22Rv1 (cell line): ENCODE data around the gene NMB.

ENCODE experiments used
- ZFX ChIP-seq: fragments of 450-650 bp; IDR thresholded peaks from 2 replicates; pipeline ENCODE4 v1.6.1; 2017; ENCODE audit warnings: antibody characterized with exemption, borderline replicate concordance
- TF ChIP-seq, protein P1 (sequence below): fragments of 450-650 bp; IDR thresholded peaks from 2 replicates; pipeline ENCODE4 v1.5.1; 2017; ENCODE audit warnings: mild to moderate bottlenecking

DNA sequence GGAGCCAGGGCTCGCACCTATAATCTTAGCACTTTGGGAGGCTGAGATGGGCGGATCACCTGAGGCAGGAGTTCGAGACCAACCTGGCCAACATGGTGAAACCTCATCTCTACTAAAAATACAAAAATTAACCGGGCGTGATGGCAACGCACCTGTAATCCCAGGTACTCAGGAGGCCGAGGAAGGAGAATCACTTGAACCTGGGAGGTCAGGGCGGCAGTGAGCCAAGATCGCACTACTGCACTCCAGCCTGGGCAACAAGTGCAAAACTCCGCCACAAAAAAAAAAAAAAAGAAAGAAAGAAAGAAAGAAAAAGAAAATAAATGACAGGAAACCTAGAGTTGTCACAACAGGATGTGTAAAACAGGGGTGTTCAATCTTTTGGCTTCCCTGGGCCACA is 3.0 kb upstream of the NMB start:
- TF ChIP-seq, protein P1, sequence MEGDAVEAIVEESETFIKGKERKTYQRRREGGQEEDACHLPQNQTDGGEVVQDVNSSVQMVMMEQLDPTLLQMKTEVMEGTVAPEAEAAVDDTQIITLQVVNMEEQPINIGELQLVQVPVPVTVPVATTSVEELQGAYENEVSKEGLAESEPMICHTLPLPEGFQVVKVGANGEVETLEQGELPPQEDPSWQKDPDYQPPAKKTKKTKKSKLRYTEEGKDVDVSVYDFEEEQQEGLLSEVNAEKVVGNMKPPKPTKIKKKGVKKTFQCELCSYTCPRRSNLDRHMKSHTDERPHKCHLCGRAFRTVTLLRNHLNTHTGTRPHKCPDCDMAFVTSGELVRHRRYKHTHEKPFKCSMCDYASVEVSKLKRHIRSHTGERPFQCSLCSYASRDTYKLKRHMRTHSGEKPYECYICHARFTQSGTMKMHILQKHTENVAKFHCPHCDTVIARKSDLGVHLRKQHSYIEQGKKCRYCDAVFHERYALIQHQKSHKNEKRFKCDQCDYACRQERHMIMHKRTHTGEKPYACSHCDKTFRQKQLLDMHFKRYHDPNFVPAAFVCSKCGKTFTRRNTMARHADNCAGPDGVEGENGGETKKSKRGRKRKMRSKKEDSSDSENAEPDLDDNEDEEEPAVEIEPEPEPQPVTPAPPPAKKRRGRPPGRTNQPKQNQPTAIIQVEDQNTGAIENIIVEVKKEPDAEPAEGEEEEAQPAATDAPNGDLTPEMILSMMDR: no peak
- TF ChIP-seq ZFX: no peak
